ENCODE data around the gene MT4. TPM values are rescaled to one million over a fixed set of nuclear protein-coding genes. Genes with fewer than 3 reads are reported as not detected.
"Not testable (repeated sequence)": the region's sequence is repeated elsewhere in the genome, so short reads cannot be mapped to it uniquely, and the experiment has no call there.

Gene MT4
- total RNA-seq, 1 experiment from 2014 or later: not detected

- DNase-seq (ENCODE audit: low read depth): peak; percentile 97
These were observed 6.7 kb upstream of the MT4 start for GRCh38 chr16:56558024-56558747.

DNA sequence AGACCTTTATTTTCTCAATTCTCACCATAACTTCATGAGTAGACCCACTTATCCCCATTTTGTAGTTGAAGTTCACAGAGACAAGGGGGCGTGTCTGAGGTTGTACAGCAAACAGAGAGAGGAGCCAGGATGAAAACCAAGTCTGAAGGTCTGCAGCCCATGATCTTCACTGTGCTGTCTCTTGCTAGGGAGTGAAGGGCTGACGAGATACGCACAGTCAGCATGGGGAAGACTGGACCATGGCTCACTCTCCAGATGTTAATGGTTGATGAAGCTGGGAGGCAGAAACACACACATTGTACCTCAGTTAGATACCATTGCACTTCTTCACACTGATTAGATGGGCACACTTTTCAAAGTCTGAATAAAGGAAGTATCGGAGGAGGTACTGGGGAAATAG lies 5.8 kb upstream of the MT4 start:
- DNase-seq (ENCODE audit: low read depth): no peak

- no peak for DNase-seq (ENCODE audit: low read depth)
These were observed 4.4 kb upstream of the MT4 start for GRCh38 chr16:56560447-56560846.

DNA sequence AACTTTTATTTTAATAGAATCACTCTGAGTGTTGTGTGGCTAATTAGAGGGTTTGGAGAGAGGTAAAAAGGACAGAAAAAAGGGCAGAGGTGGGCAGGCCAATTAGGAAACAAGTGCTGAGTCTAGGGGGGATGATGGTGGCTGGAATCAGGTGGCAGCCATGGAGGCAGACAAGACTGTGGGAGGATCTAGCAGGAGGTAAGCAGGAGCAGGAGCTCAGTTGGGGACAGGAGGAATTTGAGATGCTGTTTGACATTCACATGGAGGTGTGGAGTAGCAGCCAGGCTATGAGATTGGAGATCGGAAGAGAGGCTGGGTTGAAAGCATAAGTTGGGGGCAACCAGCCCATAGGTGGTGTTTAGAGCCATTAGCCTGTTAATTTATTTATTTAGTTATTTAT lies 3.7 kb upstream of the MT4 start:
- no peak for DNase-seq (ENCODE audit: low read depth)

DNA sequence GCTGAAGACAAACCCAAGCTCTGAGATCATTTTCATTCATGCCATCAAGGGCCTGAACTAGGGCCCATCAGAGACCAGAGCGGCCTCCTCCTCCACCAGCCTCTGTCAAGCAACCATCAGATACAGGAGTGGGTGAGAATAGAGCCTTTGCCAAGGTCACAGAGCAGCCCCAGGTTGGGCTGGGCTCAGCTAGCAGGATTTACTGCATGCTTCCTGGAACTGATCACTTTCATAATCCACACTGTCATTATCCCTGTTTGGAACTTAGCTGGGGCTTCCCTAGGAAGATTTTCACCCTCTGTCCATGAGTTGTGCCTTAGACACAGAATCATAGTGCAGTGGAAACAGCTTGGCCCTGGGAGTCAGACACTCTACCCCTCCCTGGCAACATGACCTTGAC lies 5.1 kb downstream of the MT4 start:
- no peak for DNase-seq (ENCODE audit: low read depth)

DNA sequence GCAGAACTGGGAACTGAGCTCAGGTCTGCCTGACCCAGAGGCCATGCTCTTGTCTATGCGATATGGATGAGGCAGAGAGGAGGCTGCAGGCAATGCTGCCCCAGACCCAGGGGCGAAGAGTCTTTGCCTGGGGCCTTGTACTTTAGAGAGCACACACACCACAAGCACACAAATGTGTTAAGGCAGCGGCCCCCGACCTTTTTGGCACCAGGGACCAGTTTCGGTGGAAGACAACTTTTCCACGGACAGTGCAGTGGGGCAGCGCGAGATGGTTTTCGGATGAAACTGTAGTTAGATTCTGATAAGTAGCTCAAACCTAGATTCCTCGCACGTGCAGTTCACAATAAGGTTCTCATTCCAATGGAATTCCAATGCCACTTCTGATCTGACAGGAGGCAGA lies 6.7 kb downstream of the MT4 start:
- no peak for DNase-seq (ENCODE audit: low read depth)

GRCh38 chr16:56574625-56575024 lies 9.8 kb downstream of the MT4 start:
- DNase-seq (ENCODE audit: low read depth): no peak

GRCh38 chr16:56576585-56577299 lies 11.9 kb downstream of the MT4 start:
- DNase-seq (ENCODE audit: low read depth): peak; percentile 53

DNA sequence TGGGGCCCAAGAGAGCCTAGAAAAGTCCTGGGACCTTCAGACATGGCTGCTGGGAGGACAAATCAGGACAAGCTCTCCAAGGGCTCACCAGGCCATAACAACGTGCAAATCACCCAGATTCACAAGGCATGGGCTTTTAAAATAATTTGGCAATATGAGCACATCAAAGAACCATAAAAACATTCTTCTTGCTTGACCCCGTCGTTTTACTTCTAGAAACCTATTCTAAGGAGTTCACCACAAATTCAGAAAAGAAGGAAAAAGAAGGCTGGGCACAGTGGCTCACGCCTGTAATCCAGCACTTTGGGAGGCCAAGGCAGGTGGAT lies 12.4 kb downstream of the MT4 start:
- DNase-seq (ENCODE audit: low read depth): no peak

GRCh38 chr16:56580391-56581048 lies 15.6 kb downstream of the MT4 start:
- no peak for DNase-seq (ENCODE audit: low read depth)

- DNase-seq (ENCODE audit: low read depth): not testable (repeated sequence)
These were observed 18.0 kb downstream of the MT4 start for GRCh38 chr16:56582911-56583310.

GRCh38 chr16:56583351-56584168 lies 18.7 kb downstream of the MT4 start:
- no peak for DNase-seq (ENCODE audit: low read depth)

GRCh38 chr16:56584276-56584675 lies 19.4 kb downstream of the MT4 start:
- no peak for DNase-seq (ENCODE audit: low read depth)

GRCh38 chr16:56588781-56589140 lies 23.9 kb downstream of the MT4 start:
- DNase-seq (ENCODE audit: low read depth): no peak

DNA sequence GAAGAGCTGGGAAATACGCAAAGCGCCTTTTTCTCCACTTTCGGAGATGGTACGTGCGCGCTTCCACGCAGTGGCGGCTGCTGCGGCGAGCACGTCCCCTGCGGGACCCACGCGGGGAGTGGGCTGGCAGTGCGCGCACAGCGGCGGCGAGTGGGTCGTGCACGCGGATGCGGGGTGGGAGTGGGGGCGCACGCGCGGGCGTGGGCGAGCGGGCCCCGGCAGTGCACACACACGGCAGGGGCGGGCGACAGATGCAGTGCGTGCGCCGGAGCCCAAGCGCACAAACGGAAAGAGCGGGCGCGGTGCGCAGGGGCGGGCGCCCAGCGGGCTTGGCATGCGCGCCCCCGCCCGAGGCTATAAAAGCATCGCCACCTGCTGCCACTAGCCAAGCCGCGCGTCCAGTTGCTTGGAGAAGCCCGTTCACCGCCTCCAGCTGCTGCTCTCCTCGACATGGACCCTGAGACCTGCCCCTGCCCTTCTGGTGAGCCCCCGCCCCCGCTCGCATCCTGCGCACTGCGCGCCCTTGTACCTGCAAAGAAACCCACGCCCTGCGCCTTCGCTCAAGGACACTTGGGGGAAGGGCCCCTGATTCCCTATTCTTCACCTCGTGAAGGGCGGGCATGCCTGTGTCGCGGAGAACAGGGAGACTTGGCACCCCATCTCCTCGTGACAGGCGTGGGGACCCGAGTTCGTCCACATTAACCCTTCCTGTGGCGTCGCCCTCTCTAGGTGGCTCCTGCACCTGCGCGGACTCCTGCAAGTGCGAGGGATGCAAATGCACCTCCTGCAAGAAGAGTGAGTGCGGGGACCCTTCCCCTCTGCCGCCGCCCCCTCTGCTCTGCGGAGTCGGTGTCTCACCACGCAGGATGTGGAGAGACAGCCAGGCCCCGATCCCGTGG lies 24.5 kb downstream of the MT4 start, which contains the start of gene MT3:
Gene MT3, plus strand, starts transcription at position 388 of the 899 bp plus-strand sequence. Its CDS starts 63 bp downstream, at position 451.
- peak; percentile 23 for DNase-seq (ENCODE audit: low read depth)

DNA sequence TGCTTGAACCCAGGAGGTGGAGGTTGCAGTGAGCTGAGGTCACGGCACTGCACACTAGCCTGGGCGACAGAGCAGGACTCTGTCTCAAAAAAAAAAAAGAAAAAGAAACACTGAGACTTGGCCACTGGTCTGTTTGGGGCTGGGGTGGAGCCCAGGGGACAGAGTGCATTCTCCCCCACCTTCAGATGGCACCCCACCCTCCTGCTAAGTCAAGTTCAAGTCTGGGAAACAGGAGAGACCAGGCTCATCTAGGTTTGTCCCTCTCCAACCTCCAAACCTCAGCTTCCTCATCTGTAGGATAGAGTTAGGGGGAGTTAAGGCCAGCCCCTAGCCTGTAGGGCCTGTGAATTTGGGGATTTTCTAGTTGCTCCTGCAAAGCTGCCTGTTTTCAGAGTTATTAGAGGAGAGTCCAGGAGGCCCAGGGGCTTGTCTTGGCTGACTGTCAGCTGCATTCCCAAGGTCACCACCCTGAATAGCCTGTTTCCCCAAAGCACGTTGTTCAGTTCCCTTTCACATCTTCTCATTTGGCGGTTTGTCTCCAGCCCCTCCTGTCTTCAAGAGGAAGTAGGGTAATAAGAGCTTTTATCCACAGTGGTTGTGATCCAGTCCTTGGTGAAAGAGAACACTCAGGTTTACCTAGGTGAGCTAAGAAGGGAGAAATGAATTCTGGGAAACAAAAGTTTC lies 26.6 kb downstream of the MT4 start:
- DNase-seq (ENCODE audit: low read depth): no peak

GRCh38 chr16:56593573-56594291 lies 28.9 kb downstream of the MT4 start:
- DNase-seq (ENCODE audit: low read depth): no peak

- no peak for DNase-seq (ENCODE audit: low read depth)
These were observed 29.4 kb downstream of the MT4 start for GRCh38 chr16:56594292-56594619.

DNA sequence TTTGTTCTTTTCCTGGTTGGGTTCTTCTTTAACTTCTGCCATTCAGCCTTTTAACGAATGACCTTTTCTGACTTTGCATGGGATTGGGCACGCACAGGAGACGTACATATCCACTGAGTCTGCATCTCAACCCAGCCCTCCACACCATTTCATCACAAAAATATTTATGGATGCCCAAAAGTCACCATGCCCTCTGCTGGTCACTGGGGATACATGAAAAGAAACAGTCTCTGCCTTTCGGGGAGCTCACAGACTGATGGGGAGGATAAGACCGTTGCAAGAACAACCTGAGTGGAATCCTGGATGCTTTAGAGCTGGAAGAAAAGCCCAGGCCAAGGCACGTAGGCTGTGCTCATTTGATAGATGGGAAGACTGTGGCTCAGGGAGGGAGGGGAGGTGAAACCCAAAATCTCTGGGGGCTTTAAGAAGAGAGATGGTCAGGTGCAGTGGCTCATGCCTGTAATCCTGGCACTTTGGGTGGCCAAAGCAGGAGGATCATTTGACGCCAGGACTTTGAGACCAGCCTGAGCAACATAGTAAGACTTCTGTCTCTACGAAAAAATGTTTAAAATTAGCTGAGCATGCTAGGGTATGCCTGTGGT lies 35.6 kb downstream of the MT4 start:
- DNase-seq (ENCODE audit: low read depth): peak; percentile 74

DNA sequence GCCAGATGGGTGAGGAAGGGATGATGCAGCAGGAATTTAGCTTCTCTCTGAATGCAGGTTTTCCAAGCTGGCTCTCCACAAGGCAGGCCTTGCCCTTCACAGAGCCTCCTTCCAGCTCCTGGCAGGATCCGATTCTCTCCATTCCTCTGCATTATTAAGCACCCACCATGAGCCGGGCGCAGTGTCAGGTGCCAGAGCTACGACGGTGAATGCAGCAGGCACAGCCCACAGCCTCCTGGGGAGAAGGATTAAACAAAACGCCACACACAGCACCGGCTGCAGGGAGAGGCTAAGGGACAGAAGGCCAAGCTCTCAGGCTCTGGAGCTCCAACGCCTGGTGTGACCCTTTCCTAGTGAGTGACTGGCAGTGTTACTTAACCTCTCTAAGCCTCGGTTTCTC lies 36.5 kb downstream of the MT4 start:
- no peak for DNase-seq (ENCODE audit: low read depth)
